Testis (tissue), 3 donors: ENCODE data around the gene C19orf81. TPM values are rescaled to one million over a fixed set of nuclear protein-coding genes. Genes with fewer than 3 reads are reported as not detected.
A peak's percentile ranks its signal among the peaks of the same experiment; 100 is the strongest.

Experiments
- DNase-seq: peaks from one replicate; pipeline ENCODE4 v3.0.0-alpha.2; 2019
- H3K27ac ChIP-seq, 2 donors: fragments of 200-600 bp; sonication (generic); one replicate each; pipeline ENCODE4 v1.5.1; 2019
- H3K27me3 ChIP-seq: fragments of 200-600 bp; sonication (generic); one replicate; pipeline ENCODE4 v1.5.1; 2019
- H3K36me3 ChIP-seq: fragments of 200-600 bp; sonication (generic); one replicate; pipeline ENCODE4 v1.5.1; 2017; ENCODE audit warnings: low read depth; ENCODE audit errors: missing control alignments
- H3K4me1 ChIP-seq: fragments of 200-600 bp; sonication (generic); one replicate; pipeline ENCODE4 v1.5.1; 2019
- H3K4me3 ChIP-seq, 2 donors: fragments of 200-600 bp; sonication (generic); one replicate each; pipeline ENCODE4 v1.5.1; 2017 to 2019
- H3K9me3 ChIP-seq: fragments of 200-600 bp; sonication (generic); one replicate; pipeline ENCODE4 v1.5.1; 2017
- CTCF ChIP-seq, 3 experiments: fragments of 450-650 bp in 2 of 3; fragments of 200-600 bp in 1 of 3; sonication (generic) in 1 of 3; IDR thresholded peaks; one replicate each; pipeline ENCODE4 v1.5.1; 2016 to 2019; ENCODE audit warnings: antibody characterized with exemption in 3 of 3, mild to moderate bottlenecking in 2 of 3, moderate library complexity in 1 of 3
- POLR2A ChIP-seq: fragments of 450-650 bp; IDR thresholded peaks from one replicate; pipeline ENCODE4 v1.6.1; 2017; ENCODE audit warnings: antibody characterized with exemption, mild to moderate bottlenecking, moderate library complexity
- WGBS, 2 donors: methylation state at CpG; one replicate each; pipeline ENCODE4 v1.1.5; 2018; 5-methylcytosine and 5-hydroxymethylcytosine counted together
- intact Hi-C: fragments of 100-400 bp; cut with DNase I; formaldehyde crosslinking; loops from one replicate; pipeline ENCODE4 v1.15.1; 2023; ENCODE audit warnings: low total_unique reads
- polyA plus RNA-seq: library from polyadenylated mRNA; stranded (reverse); fragments of 350-450 nt; fragmentation: Illumina TruSeq; extraction: RNeasy Lipid Tissue Mini Kit (QIAGEN cat#74804); gene quantifications from one replicate; pipeline ENCODE4 v1.2.3, GENCODE V29; 2014; ENCODE audit warnings: low read depth, low replicate concordance; ENCODE audit not compliant: insufficient read depth
- total RNA-seq, 2 donors: library from RNA; depleted of rRNA; stranded (reverse); fragments of >200 nt; gene quantifications; one replicate each; pipeline ENCODE4 v1.2.3, GENCODE V29; 2016

Gene C19orf81
- total and polyA plus RNA-seq, 3 donors from 2014 or later, result 5.4 to 11.7 (median 10.2) TPM

- Histone ChIP-seq H3K9me3 (no peaks in the 10 kb centered on the region), H3K27ac (no peak overlapping the region), H3K36me3 (no peaks in the 10 kb centered on the region), H3K4me3 (no peak overlapping the region), H3K4me1 (peaks cover 5% of the 10 kb centered on the region), H3K27me3 (no peaks in the 10 kb centered on the region)
- intact Hi-C loops, result no loop called here
- DNase-seq, result no peak
- TF ChIP-seq POLR2A (no peak), CTCF (IDR thresholded peaks at IDR 0.05) (no peak)
- WGBS, 2 donors, result 0 to 1% methylated on average over 16 to 20 of the region's 51 CpGs
These were observed 45.5 kb downstream of the C19orf81 start for GRCh38 chr19:50694815-50695145.

DNA sequence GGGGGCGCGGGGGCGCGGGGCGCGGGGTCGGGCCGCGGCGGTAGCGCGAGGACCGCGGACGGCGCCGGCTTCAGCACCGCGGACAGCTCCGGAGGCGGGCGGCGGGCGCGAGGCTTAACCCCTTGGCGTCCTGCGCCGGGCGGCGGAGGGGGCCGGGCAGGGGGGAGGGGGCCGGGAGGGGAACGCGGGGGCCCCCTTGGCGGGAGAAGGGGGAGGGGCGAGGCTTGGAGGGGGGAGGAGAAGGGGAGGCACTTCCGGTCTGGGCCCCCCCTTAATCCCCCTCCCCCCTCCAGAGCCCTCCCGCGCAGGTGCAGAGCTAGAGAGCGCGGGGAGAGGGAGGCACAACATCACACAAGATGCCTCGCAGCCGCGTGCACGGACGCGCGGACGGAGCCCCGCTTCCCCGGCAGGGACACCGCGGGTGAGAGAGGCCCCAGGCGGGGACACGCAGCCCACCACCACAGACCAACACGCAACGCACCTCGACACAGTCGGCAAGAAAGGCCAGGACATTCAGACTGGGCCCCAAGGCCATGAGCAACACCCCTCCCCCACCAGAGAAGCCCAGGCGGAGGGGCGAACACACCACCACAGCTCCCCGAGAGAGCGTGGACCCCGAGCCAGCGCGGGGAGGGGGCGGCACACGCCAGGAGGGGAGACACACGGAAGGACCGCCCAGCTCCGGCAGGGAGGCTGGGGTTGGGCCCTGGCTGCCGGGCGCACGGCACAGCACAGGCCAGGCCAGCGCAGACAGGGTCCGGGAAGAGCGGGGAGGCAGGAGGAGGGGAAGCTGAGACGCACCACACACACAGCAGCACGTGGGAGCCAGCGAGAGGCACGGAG is 46.2 kb downstream of the C19orf81 start:
- Histone ChIP-seq H3K27ac (no peak overlapping the region), H3K36me3 (no peaks in the 10 kb centered on the region), H3K9me3 (no peaks in the 10 kb centered on the region), H3K27me3 (no peaks in the 10 kb centered on the region), H3K4me1 (peaks cover 5% of the 10 kb centered on the region), H3K4me3 (peak overlapping the region; percentile 24 to 45)
- TF ChIP-seq POLR2A (no peak), CTCF (IDR thresholded peaks at IDR 0.05) (no peak)
- WGBS, 2 donors, result 0 to 2% methylated on average over 5 to 50 of the region's 81 CpGs
- DNase-seq, result no peak
- intact Hi-C loops, result no loop called here

- Histone ChIP-seq H3K4me3 (peak overlapping the region in 1 of 2 donors; percentile 45), H3K9me3 (no peaks in the 10 kb centered on the region), H3K27ac (no peak overlapping the region), H3K27me3 (no peaks in the 10 kb centered on the region), H3K4me1 (peaks cover 5% of the 10 kb centered on the region), H3K36me3 (no peaks in the 10 kb centered on the region)
- TF ChIP-seq POLR2A (no peak), CTCF (IDR thresholded peaks at IDR 0.05) (no peak)
- DNase-seq, result no peak
- 49 to 57% methylated on average over 15 of the region's 15 CpGs for WGBS, 2 donors
- intact Hi-C loops, result no loop called here
These were observed 46.8 kb downstream of the C19orf81 start for GRCh38 chr19:50696094-50696483.

DNA sequence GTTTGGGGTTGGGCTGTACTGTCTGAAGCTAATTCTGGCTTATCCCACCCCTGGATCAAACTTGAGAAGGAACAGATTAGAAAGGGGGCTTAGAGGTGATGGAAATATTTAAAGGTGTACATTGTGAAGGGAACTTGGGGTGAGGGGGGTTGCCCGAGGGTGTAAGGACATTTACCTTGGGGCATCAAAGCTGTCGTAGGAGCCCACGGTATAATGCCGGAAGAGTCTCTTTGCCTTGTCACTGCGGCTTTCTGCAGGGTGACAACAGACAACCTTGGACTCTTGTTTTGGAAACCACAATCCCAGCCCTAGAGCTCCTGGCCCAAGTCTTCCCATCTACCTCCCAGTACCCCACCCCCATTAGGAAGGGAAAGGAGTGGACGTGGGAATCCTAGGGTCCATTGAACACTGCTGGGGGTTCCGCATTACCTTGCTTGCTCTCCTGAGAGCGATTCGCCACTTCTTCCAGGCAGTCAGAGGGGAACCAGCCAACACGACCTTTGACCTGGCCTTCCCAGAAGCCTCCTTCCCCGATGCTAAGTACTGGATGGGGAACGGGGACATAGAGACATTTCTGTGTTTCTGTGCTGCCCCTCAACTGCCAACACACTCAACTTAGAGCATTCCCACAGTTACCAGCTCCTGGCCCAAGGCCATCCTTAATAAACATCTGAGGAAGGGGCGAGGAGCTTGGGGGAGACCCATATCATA is 48.3 kb downstream of the C19orf81 start:
- Histone ChIP-seq H3K4me3 (no peak overlapping the region), H3K27me3 (no peaks in the 10 kb centered on the region), H3K4me1 (peaks cover 5% of the 10 kb centered on the region), H3K27ac (no peak overlapping the region), H3K9me3 (no peaks in the 10 kb centered on the region), H3K36me3 (no peaks in the 10 kb centered on the region)
- no peak for TF ChIP-seq POLR2A
- TF ChIP-seq CTCF (IDR thresholded peaks at IDR 0.05), result no peak
- WGBS, 2 donors, result 73 to 75% methylated on average over 13 of the region's 13 CpGs
- intact Hi-C loops, result no loop called here
- DNase-seq, result no peak
